Activated CD8-positive, alpha-beta memory T cell treated with anti-CD3 and anti-CD28 coated beads, Interleukin-2, amount 50 U/mL, for 48 hours (primary cell): Measurements from ENCODE around the gene RCOR2.
A peak's percentile ranks its signal among the peaks of the same experiment; 100 is the strongest.
"Not testable (repeated sequence)": the region's sequence is repeated elsewhere in the genome, so short reads cannot be mapped to it uniquely, and the experiment has no call there.

Source experiments
- DNase-seq: peaks from one replicate; pipeline ENCODE4 v3.0.0-alpha.2; 2020

RCOR2 gene

GRCh38 chr11:63875506-63876065 lies 41.4 kb downstream of the RCOR2 start:
- DNase-seq = no peak

GRCh38 chr11:63874511-63874910 lies 42.5 kb downstream of the RCOR2 start:
- no peak for DNase-seq

DNA sequence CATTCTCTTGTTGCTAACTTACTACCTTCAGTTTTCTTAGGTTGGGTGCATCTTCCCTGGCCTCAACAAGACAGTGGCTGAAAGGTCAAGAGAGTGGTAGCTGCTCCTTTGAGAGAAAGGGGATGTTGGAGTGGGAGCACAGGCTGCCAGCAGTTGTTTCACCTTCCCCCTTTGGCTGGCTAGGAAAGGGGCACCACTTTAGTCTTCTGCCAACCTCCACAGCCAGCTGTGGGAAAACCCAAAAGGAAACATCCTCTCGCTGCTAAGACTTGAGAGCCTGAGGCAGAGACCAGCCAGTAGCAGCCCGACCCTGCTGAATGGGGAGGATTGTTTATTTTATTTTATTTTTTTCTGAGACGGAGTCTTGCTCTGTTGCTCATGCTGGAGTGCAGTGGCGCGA lies 43.7 kb downstream of the RCOR2 start:
- DNase-seq = no peak

DNA sequence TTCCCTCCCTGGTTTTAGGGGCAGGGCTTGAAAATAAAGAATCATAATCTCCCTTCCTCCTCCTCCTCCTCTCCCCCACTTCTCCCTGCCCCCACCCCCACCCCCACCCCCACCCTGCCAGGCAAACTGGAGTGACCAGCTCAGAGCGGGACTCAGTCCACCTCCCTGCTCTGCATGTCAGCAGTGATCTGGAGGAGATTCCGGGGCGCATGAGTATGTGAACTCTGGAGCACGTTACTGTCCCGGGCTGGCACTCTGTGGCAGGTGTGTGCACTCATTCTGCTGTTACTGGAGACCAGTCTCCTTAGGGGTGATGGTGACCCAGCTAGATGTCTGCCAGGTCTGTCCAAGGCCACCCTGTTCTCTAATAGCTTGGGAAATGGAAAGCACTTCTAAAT lies 44.2 kb downstream of the RCOR2 start:
- DNase-seq = no peak

DNA sequence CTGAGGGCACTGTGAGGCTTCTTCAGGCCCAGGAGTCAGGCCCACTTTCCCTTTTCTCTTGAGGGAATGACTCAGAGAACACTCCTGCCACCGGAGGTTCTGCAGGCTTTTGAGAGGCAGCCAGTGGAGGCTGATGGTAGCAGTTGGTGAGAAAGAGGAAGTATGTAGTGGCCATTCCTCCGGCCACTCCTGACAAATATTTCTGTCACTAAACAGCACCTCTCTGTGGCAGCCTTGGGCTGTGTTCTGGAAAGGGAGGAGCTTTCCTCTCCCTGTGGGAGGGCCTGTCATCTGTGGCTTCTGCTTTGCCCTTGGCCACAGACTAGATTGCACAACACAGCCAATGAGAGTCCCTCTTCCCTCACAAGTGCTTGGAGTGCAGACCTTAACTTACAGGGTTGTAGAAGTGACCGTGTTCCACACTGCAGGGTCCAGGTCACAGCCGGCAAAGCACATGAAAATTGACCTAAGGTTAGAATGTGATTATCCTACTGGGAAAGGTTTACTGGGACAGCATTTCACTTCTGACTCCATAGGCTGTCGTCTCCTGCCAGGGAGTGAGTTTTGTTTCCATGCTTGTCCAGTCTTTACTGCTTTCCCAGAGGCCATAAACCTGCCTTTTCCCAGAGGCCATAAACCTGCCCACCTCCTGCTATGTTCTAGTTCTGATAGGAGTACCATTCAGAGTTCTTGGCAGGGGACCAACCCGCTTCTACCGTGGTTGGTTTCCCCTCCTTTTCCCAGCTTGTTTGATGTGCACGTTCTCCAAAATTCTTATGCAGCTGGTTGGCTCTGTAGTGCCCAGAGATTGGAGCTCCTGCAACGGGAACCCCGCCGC lies 44.8 kb downstream of the RCOR2 start:
- peak; percentile 66 for DNase-seq

- DNase-seq = no peak
Observed at GRCh38 chr11:63870351-63871140, 46.4 kb downstream of the RCOR2 start.

DNA sequence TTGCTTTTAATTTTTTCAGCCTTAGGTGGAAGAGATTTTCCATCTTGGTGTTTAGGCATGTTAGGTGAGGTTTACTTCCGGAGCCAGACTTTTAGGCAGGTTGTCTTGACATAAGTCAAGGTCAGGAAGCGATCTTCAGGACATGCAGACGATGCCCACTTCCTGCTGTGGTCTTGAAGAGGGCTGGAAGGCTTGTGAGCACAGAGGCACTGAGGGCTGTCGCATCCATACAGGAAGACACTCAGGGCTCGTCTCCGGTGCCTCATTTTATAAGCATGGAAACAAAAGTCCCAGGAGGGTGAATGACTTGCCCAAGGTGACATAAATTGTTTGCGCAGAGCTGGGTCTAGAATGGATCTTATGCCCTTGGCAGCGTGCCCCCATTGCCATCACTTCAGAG lies 47.3 kb downstream of the RCOR2 start:
- no peak for DNase-seq

DNA sequence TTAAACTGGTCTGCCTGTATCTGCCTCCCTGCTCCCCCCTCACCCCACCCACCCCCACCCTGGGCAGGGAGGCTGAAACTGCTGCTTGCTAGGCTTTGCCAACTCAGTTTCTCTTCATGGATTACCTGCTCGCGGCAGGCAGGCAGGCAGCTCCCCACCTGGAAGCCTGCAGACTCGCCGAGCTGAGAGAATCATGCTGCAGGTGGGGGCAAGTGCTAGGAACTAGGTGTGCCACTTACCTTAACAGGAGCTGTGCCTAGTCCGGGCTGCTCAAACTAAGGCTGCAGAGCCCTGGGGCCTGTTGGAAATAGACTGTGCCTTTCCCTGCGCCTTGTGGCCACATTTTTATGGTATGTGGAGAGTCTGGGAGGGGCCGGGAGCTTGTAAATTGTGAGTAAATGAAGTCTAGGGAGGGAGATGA lies 47.8 kb downstream of the RCOR2 start:
- no peak for DNase-seq

DNA sequence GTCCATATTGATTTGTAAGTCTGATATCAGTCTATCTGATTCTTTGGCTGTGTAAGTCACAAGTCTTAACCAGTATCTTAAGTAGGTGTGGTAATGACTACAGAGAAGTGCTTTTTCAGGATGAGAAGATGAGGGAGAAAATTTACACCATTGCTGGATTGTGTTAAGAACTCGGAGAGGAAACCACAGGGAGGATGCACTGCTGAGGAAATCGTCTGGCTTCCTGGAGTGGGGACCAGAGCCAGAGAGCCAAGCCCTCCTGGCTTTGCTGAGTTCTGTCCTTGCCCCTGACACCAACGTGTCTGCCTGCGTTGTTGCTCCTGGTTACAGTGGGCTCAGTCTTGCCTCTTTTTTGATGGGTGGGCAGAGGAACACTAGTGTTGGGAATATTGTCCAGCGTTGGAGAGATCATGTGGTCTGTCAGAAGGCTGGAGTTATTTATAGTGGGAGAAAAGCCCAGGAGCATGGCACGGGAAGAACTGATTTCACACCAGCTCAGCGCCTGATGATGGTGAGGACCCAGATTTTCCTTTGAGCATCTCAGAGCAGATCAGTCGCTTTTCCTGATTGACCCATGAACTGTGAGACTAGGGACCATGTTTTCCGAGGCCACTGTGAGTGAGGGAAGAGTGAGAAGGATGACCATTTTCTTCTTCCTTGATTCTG lies 48.4 kb downstream of the RCOR2 start:
- DNase-seq = no peak

- DNase-seq = no peak
Observed at GRCh38 chr11:63867511-63867910, 49.5 kb downstream of the RCOR2 start.

DNA sequence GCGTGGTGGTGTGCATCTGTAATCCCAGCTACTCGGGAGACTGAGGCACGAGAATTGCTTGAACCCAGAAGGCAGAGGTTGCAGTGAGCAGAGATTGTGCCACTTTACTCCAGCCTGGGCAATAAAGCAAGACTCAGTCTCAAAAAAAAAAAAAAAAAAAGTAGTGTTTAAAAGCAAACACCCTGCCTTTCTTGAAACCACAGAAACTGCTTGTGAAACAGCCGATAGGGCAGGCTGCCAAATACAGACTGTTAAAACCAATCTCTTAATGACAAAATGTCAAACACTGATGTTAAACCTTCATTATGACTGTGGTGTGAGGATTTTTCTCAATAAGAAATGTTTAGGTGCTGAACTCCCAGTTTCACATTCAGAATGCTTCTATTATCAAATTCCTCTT lies 50.8 kb downstream of the RCOR2 start:
- peak; percentile 77 for DNase-seq

DNA sequence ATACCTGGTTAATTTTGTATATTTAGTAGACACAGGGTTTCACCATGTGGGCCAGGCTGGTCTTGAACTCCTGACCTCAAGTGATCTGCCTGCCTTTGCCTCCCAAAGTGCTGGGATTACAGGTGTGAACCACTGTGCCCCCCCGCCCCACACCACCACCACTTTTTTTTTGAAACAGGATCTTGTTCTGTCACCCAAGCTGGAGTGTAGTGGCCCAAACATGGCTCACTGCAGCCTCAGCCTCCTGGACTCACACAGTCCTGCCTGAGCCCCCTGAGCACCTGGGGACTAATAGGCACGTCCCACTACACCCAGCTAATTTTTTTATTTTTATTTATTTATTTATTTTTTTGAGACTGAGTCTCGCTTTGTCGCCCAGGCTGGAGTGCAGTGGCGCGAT lies 53.3 kb downstream of the RCOR2 start:
- DNase-seq = not testable (repeated sequence)

GRCh38 chr11:63862923-63863322 lies 54.0 kb downstream of the RCOR2 start:
- DNase-seq = no peak
